Left cardiac atrium (tissue), 4 donors: ENCODE measurements around the gene BCAP31. TPM values are rescaled to one million over a fixed set of nuclear protein-coding genes. Genes with fewer than 3 reads are reported as not detected.
A peak's percentile ranks its signal among the peaks of the same experiment; 100 is the strongest.

Experiments used
- ATAC-seq, 2 donors: fragments of 200-7000 bp; cut with Tn5 transposase; one replicate each; pipeline ENCODE4 v1.9.1; 2020; ENCODE audit warnings: mild to moderate bottlenecking in 2 of 2, moderate library complexity in 2 of 2
- DNase-seq: peaks from one replicate; pipeline ENCODE4 v3.0.0-alpha.2; 2020
- intact Hi-C, 2 donors: fragments of 100-400 bp; cut with DNase I; formaldehyde crosslinking; loops; one replicate each; pipeline versions ENCODE4 v1.14.1 to v1.15.1; 2022 to 2023
- total RNA-seq, 2 donors: library from RNA; stranded (reverse); fragmentation: NEBNext Ultra II Directional; extraction: Animal tissue kit (Norgen Biotek cat#: 25700); gene quantifications; one replicate each; pipeline ENCODE4 v1.2.1, GENCODE V29; 2021
- donor health status: DM: no; HTN: yes; CAD: no.
- donor health status: DM: no; HTN: yes; CAD: no; lungs with severe emphysema.
- donor health status: DM: yes; HTN: yes; CAD: no.
- donor health status: Dilated cardiomyopathy.

The BCAP31 gene
- total RNA-seq, 2 donors from 2014 or later, result 123 to 159 TPM

- intact Hi-C loops, result no loop called here
- DNase-seq, result no peak
- ATAC-seq, result no peak
Measured at GRCh38 chrX:153670748-153671588, 53.2 kb downstream of the BCAP31 start.

- ATAC-seq (no peak), DNase-seq (no peak)
- intact Hi-C loops, result loop anchor here in 1 of 2 donors (5.0 to 10.0 kb wide), 3 partner anchors 55 to 705 kb away; no protein-coding TSS in a partner anchor
Measured at GRCh38 chrX:153669901-153670731, 54.1 kb downstream of the BCAP31 start.

- DNase-seq (no peak), ATAC-seq (peak in 1 of 2 donors; percentile 34)
- intact Hi-C loops, result loop anchor here in 1 of 2 donors (5.0 to 10.0 kb wide), 3 partner anchors 55 to 705 kb away; no protein-coding TSS in a partner anchor
Measured at GRCh38 chrX:153669174-153669890, 54.9 kb downstream of the BCAP31 start.

- ATAC-seq (no peak), DNase-seq (no peak)
- intact Hi-C loops, result loop anchor here in 1 of 2 donors (5.0 to 10.0 kb wide), 3 partner anchors 54 to 704 kb away; no protein-coding TSS in a partner anchor
Measured at GRCh38 chrX:153668423-153669173, 55.6 kb downstream of the BCAP31 start.

- intact Hi-C loops, result loop anchor here in 1 of 2 donors (5.0 to 10.0 kb wide), 3 partner anchors 53 to 703 kb away; no protein-coding TSS in a partner anchor
- peak; percentile 85 to 90 for ATAC-seq
- peak; percentile 86 for DNase-seq
Measured at GRCh38 chrX:153667956-153668396, 56.2 kb downstream of the BCAP31 start.

- no peak for DNase-seq
- ATAC-seq, result no peak
- intact Hi-C loops, result loop anchor here in 1 of 2 donors (5.0 to 10.0 kb wide), 3 partner anchors 53 to 703 kb away; no protein-coding TSS in a partner anchor
Measured at GRCh38 chrX:153667281-153667955, 56.8 kb downstream of the BCAP31 start.

GRCh38 chrX:153665726-153666306 lies 58.4 kb downstream of the BCAP31 start:
- intact Hi-C loops, result loop anchor here in 1 of 2 donors (5.0 to 10.0 kb wide), 3 partner anchors 51 to 701 kb away; no protein-coding TSS in a partner anchor
- no peak for DNase-seq
- ATAC-seq, result no peak

- DNase-seq (peak; percentile 61), ATAC-seq (no peak)
- intact Hi-C loops, result loop anchor here in 1 of 2 donors (10.0 kb wide), 2 partner anchors 47 to 697 kb away; no protein-coding TSS in a partner anchor
Measured at GRCh38 chrX:153662266-153662665, 61.9 kb downstream of the BCAP31 start.

- ATAC-seq (no peak), DNase-seq (no peak)
- intact Hi-C loops, result no loop called here
Measured at GRCh38 chrX:153659268-153659667, 64.9 kb downstream of the BCAP31 start.

GRCh38 chrX:153657161-153657560 lies 67.0 kb downstream of the BCAP31 start:
- ATAC-seq, result no peak
- no peak for DNase-seq
- intact Hi-C loops, result no loop called here

- intact Hi-C loops, result no loop called here
- DNase-seq (no peak), ATAC-seq (no peak)
Measured at GRCh38 chrX:153653556-153653955, 70.6 kb downstream of the BCAP31 start.

- DNase-seq, result no peak
- no peak for ATAC-seq
- intact Hi-C loops, result no loop called here
Measured at GRCh38 chrX:153651540-153652079, 72.6 kb downstream of the BCAP31 start.

GRCh38 chrX:153650959-153651358 lies 73.2 kb downstream of the BCAP31 start:
- DNase-seq, result no peak
- intact Hi-C loops, result no loop called here
- ATAC-seq, result no peak
